GM21619 (cell line): ENCODE measurements around the gene DOCK2.
A peak's percentile ranks its signal among the peaks of the same experiment; 100 is the strongest.
"Not testable (repeated sequence)": the region's sequence is repeated elsewhere in the genome, so short reads cannot be mapped to it uniquely, and the experiment has no call there.

Source experiments
- ATAC-seq: cut with Tn5 transposase; IDR thresholded peaks from one replicate; pipeline ENCODE4 v1.9.1; 2021; ENCODE audit not compliant: unreplicated experiment

The DOCK2 gene

GRCh38 chr5:169637549-169638121 lies 560 bp downstream of the DOCK2 start:
- peak; percentile 60 for ATAC-seq

- no peak for ATAC-seq
Measured at GRCh38 chr5:169641253-169641652, 4.2 kb downstream of the DOCK2 start.

GRCh38 chr5:169646856-169647255 lies 9.8 kb downstream of the DOCK2 start:
- no peak for ATAC-seq

GRCh38 chr5:169647566-169647965 lies 10.5 kb downstream of the DOCK2 start:
- ATAC-seq: peak; percentile 39

GRCh38 chr5:169648725-169649310 lies 11.7 kb downstream of the DOCK2 start:
- no peak for ATAC-seq

GRCh38 chr5:169649486-169649885 lies 12.4 kb downstream of the DOCK2 start:
- no peak for ATAC-seq

- ATAC-seq: peak; percentile 63
Measured at GRCh38 chr5:169650701-169651331, 13.7 kb downstream of the DOCK2 start.

- no peak for ATAC-seq
Measured at GRCh38 chr5:169651526-169651925, 14.5 kb downstream of the DOCK2 start.

- ATAC-seq: no peak
Measured at GRCh38 chr5:169652057-169652456, 15.0 kb downstream of the DOCK2 start.

GRCh38 chr5:169653091-169653490 lies 16.0 kb downstream of the DOCK2 start:
- ATAC-seq: no peak

- no peak for ATAC-seq
Measured at GRCh38 chr5:169655353-169655752, 18.3 kb downstream of the DOCK2 start.

- peak; percentile 64 for ATAC-seq
Measured at GRCh38 chr5:169656125-169656901, 19.2 kb downstream of the DOCK2 start.

GRCh38 chr5:169657127-169657526 lies 20.1 kb downstream of the DOCK2 start:
- peak; percentile 36 for ATAC-seq

GRCh38 chr5:169662451-169662850 lies 25.4 kb downstream of the DOCK2 start:
- not testable (repeated sequence) for ATAC-seq

GRCh38 chr5:169663537-169663936 lies 26.5 kb downstream of the DOCK2 start:
- ATAC-seq: no peak

- no peak for ATAC-seq
Measured at GRCh38 chr5:169666365-169666764, 29.3 kb downstream of the DOCK2 start.

GRCh38 chr5:169667896-169668674 lies 31.0 kb downstream of the DOCK2 start:
- ATAC-seq: no peak

- no peak for ATAC-seq
Measured at GRCh38 chr5:169668732-169669131, 31.7 kb downstream of the DOCK2 start.

GRCh38 chr5:169670769-169671525 lies 33.9 kb downstream of the DOCK2 start:
- peak; percentile 97 for ATAC-seq

GRCh38 chr5:169682026-169682425 lies 45.0 kb downstream of the DOCK2 start:
- no peak for ATAC-seq
